ENCODE results near the gene PIP5K1B.

DNA sequence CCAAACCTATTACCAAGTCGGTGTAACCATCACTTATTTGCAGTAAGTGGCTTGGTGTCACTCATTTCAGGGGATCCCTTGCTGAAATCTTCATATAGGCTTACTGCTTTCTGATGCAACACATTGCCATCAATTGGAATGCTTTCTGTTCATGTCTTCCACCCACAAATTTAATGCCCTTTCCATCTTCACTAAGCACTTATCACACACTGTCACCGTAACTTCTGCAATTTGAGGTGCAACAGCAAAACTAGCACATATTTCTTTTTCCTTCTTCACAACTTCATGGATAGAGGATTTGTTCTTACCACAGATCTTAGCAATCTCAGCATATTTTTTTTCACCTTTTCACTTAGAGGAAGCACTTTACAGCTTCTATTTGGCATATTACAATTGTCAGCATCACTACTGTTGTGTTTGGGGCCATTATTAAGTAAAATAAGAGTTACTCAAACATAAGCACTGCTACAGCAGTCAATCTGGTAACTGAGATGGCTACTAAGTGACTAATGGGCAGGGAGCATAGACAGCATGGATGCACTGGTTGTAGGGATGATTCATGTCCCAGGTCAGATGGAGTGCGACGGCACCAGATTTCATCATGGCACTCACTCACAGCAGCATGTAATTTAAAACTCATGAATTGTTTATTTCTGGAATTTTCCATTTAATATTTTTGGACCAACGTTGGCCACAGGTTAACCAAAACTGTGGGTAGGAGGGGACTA is 70.1 kb downstream of the PIP5K1B start:
- TF ChIP-seq EZH2 (IDR thresholded peaks at IDR 0.05; ENCODE audit: borderline replicate concordance): no peak
- TF ChIP-seq, protein P1, sequence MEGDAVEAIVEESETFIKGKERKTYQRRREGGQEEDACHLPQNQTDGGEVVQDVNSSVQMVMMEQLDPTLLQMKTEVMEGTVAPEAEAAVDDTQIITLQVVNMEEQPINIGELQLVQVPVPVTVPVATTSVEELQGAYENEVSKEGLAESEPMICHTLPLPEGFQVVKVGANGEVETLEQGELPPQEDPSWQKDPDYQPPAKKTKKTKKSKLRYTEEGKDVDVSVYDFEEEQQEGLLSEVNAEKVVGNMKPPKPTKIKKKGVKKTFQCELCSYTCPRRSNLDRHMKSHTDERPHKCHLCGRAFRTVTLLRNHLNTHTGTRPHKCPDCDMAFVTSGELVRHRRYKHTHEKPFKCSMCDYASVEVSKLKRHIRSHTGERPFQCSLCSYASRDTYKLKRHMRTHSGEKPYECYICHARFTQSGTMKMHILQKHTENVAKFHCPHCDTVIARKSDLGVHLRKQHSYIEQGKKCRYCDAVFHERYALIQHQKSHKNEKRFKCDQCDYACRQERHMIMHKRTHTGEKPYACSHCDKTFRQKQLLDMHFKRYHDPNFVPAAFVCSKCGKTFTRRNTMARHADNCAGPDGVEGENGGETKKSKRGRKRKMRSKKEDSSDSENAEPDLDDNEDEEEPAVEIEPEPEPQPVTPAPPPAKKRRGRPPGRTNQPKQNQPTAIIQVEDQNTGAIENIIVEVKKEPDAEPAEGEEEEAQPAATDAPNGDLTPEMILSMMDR (IDR thresholded peaks at IDR 0.05; ENCODE audit: poor library complexity): no peak

Measured in hepatocyte (in vitro differentiated cells).